ENCODE measurements around the gene PRSS27. TPM values are rescaled to one million over a fixed set of nuclear protein-coding genes. Genes with fewer than 3 reads are reported as not detected.
"Not testable (repeated sequence)": the region's sequence is repeated elsewhere in the genome, so short reads cannot be mapped to it uniquely, and the experiment has no call there.

The PRSS27 gene
- total and polyA plus RNA-seq, 9 donors: 0.75 to 1.8 (median 1.6) TPM

- Histone ChIP-seq H3K36me3 (ENCODE audit: control insufficient read depth, insufficient read depth, low read length) (peaks cover 65% of the 10 kb centered on the region), H3K27me3 (ENCODE audit: control insufficient read depth, insufficient read depth, low read length) (no peaks in the 10 kb centered on the region), H3K4me1 (ENCODE audit: control insufficient read depth, insufficient read depth, low read length) (peaks cover 4% of the 10 kb centered on the region), H3K4me3 (ENCODE audit: low read length) (no peak overlapping the region), H3K9me3 (replicated peaks; ENCODE audit: control insufficient read depth, low read depth, low read length) (no peaks in the 10 kb centered on the region), H3K27ac (ENCODE audit: low read length) (no peak overlapping the region)
- WGBS (ENCODE audit: insufficient coverage): 91% methylated on average over 21 of the region's 28 CpGs
- no peak for DNase-seq
Measured at GRCh38 chr16:2698103-2698870, 21.7 kb downstream of the PRSS27 start.

- 94% methylated on average over 8 of the region's 17 CpGs for WGBS (ENCODE audit: insufficient coverage)
- Histone ChIP-seq H3K36me3 (ENCODE audit: control insufficient read depth, insufficient read depth, low read length) (peaks cover 57% of the 10 kb centered on the region), H3K27me3 (ENCODE audit: control insufficient read depth, insufficient read depth, low read length) (no peaks in the 10 kb centered on the region), H3K9me3 (replicated peaks; ENCODE audit: control insufficient read depth, low read depth, low read length) (no peaks in the 10 kb centered on the region), H3K4me3 (ENCODE audit: low read length) (no peak overlapping the region), H3K4me1 (ENCODE audit: control insufficient read depth, insufficient read depth, low read length) (peaks cover 12% of the 10 kb centered on the region), H3K27ac (ENCODE audit: low read length) (no peak overlapping the region)
- DNase-seq: no peak
Measured at GRCh38 chr16:2697401-2697948, 22.5 kb downstream of the PRSS27 start.

GRCh38 chr16:2696601-2697250 is 23.3 kb downstream of the PRSS27 start:
- not testable (repeated sequence) for H3K4me3 ChIP-seq (ENCODE audit: low read length); H3K27me3 ChIP-seq (ENCODE audit: control insufficient read depth, insufficient read depth, low read length); H3K9me3 ChIP-seq (replicated peaks; ENCODE audit: control insufficient read depth, low read depth, low read length); DNase-seq; H3K27ac ChIP-seq (ENCODE audit: low read length)
- Histone ChIP-seq H3K36me3 (ENCODE audit: control insufficient read depth, insufficient read depth, low read length) (peaks cover 49% of the 10 kb centered on the region), H3K4me1 (ENCODE audit: control insufficient read depth, insufficient read depth, low read length) (peaks cover 19% of the 10 kb centered on the region)
- WGBS (ENCODE audit: insufficient coverage): 94% methylated on average over 27 of the region's 37 CpGs

GRCh38 chr16:2692948-2693651 is 26.9 kb downstream of the PRSS27 start:
- no peaks in the 10 kb centered on the region for H3K27me3 ChIP-seq (ENCODE audit: control insufficient read depth, insufficient read depth, low read length)
- peaks cover 25% of the 10 kb centered on the region for H3K36me3 ChIP-seq (ENCODE audit: control insufficient read depth, insufficient read depth, low read length)
- H3K27ac ChIP-seq (ENCODE audit: low read length): peak overlapping the region; percentile 91
- no peaks in the 10 kb centered on the region for H3K9me3 ChIP-seq (replicated peaks; ENCODE audit: control insufficient read depth, low read depth, low read length)
- WGBS (ENCODE audit: insufficient coverage): 64% methylated on average over 9 of the region's 24 CpGs
- peak; percentile 80 for DNase-seq
- no peak overlapping the region for H3K4me3 ChIP-seq (ENCODE audit: low read length)
- peaks cover 31% of the 10 kb centered on the region for H3K4me1 ChIP-seq (ENCODE audit: control insufficient read depth, insufficient read depth, low read length)

GRCh38 chr16:2692251-2692947 is 27.6 kb downstream of the PRSS27 start:
- H3K27ac ChIP-seq (ENCODE audit: low read length): peak overlapping the region; percentile 91
- no peaks in the 10 kb centered on the region for H3K27me3 ChIP-seq (ENCODE audit: control insufficient read depth, insufficient read depth, low read length)
- peaks cover 31% of the 10 kb centered on the region for H3K4me1 ChIP-seq (ENCODE audit: control insufficient read depth, insufficient read depth, low read length)
- no peak overlapping the region for H3K4me3 ChIP-seq (ENCODE audit: low read length)
- H3K36me3 ChIP-seq (ENCODE audit: control insufficient read depth, insufficient read depth, low read length): peaks cover 18% of the 10 kb centered on the region
- 66% methylated on average over 10 of the region's 14 CpGs for WGBS (ENCODE audit: insufficient coverage)
- DNase-seq: peak; percentile 84
- H3K9me3 ChIP-seq (replicated peaks; ENCODE audit: control insufficient read depth, low read depth, low read length): no peaks in the 10 kb centered on the region

GRCh38 chr16:2691491-2692248 is 28.4 kb downstream of the PRSS27 start:
- Histone ChIP-seq H3K4me3 (ENCODE audit: low read length) (no peak overlapping the region), H3K27me3 (ENCODE audit: control insufficient read depth, insufficient read depth, low read length) (no peaks in the 10 kb centered on the region), H3K27ac (ENCODE audit: low read length) (peak overlapping the region; percentile 91), H3K36me3 (ENCODE audit: control insufficient read depth, insufficient read depth, low read length) (peaks cover 12% of the 10 kb centered on the region), H3K9me3 (replicated peaks; ENCODE audit: control insufficient read depth, low read depth, low read length) (no peaks in the 10 kb centered on the region), H3K4me1 (ENCODE audit: control insufficient read depth, insufficient read depth, low read length) (peaks cover 31% of the 10 kb centered on the region)
- peak; percentile 63 for DNase-seq
- WGBS (ENCODE audit: insufficient coverage): 78% methylated on average over 29 of the region's 29 CpGs

GRCh38 chr16:2690852-2691251 is 29.2 kb downstream of the PRSS27 start:
- H3K4me3 ChIP-seq (ENCODE audit: low read length): no peak overlapping the region
- peaks cover 12% of the 10 kb centered on the region for H3K36me3 ChIP-seq (ENCODE audit: control insufficient read depth, insufficient read depth, low read length)
- WGBS (ENCODE audit: insufficient coverage): 92% methylated on average over 11 of the region's 11 CpGs
- H3K9me3 ChIP-seq (replicated peaks; ENCODE audit: control insufficient read depth, low read depth, low read length): no peaks in the 10 kb centered on the region
- no peaks in the 10 kb centered on the region for H3K27me3 ChIP-seq (ENCODE audit: control insufficient read depth, insufficient read depth, low read length)
- H3K27ac ChIP-seq (ENCODE audit: low read length): peak overlapping the region; percentile 91
- peaks cover 31% of the 10 kb centered on the region for H3K4me1 ChIP-seq (ENCODE audit: control insufficient read depth, insufficient read depth, low read length)
- no peak for DNase-seq

- WGBS (ENCODE audit: insufficient coverage): 92% methylated on average over 36 of the region's 36 CpGs
- Histone ChIP-seq H3K27me3 (ENCODE audit: control insufficient read depth, insufficient read depth, low read length) (no peaks in the 10 kb centered on the region), H3K4me3 (ENCODE audit: low read length) (no peak overlapping the region), H3K27ac (ENCODE audit: low read length) (no peak overlapping the region), H3K4me1 (ENCODE audit: control insufficient read depth, insufficient read depth, low read length) (peaks cover 31% of the 10 kb centered on the region), H3K36me3 (ENCODE audit: control insufficient read depth, insufficient read depth, low read length) (peaks cover 12% of the 10 kb centered on the region), H3K9me3 (replicated peaks; ENCODE audit: control insufficient read depth, low read depth, low read length) (no peaks in the 10 kb centered on the region)
- no peak for DNase-seq
Measured at GRCh38 chr16:2689968-2690801, 29.8 kb downstream of the PRSS27 start.

- not testable (repeated sequence) for H3K4me3 ChIP-seq (ENCODE audit: low read length)
- WGBS (ENCODE audit: insufficient coverage): no CpG with 5 or more reads among the region's 13 CpGs
Measured at GRCh38 chr16:2689422-2689821, 30.6 kb downstream of the PRSS27 start.

More at GRCh38 chr16:2689422-2689821, 30.6 kb downstream of the PRSS27 start:
- DNase-seq; H3K27me3 ChIP-seq (ENCODE audit: control insufficient read depth, insufficient read depth, low read length); H3K9me3 ChIP-seq (replicated peaks; ENCODE audit: control insufficient read depth, low read depth, low read length); H3K27ac ChIP-seq (ENCODE audit: low read length): not testable (repeated sequence)
- Histone ChIP-seq H3K36me3 (ENCODE audit: control insufficient read depth, insufficient read depth, low read length) (peaks cover 12% of the 10 kb centered on the region), H3K4me1 (ENCODE audit: control insufficient read depth, insufficient read depth, low read length) (peaks cover 31% of the 10 kb centered on the region)
